ENCODE results near the gene CALML3.
"Not testable (repeated sequence)": the region's sequence is repeated elsewhere in the genome, so short reads cannot be mapped to it uniquely, and the experiment has no call there.

Gene CALML3

DNA sequence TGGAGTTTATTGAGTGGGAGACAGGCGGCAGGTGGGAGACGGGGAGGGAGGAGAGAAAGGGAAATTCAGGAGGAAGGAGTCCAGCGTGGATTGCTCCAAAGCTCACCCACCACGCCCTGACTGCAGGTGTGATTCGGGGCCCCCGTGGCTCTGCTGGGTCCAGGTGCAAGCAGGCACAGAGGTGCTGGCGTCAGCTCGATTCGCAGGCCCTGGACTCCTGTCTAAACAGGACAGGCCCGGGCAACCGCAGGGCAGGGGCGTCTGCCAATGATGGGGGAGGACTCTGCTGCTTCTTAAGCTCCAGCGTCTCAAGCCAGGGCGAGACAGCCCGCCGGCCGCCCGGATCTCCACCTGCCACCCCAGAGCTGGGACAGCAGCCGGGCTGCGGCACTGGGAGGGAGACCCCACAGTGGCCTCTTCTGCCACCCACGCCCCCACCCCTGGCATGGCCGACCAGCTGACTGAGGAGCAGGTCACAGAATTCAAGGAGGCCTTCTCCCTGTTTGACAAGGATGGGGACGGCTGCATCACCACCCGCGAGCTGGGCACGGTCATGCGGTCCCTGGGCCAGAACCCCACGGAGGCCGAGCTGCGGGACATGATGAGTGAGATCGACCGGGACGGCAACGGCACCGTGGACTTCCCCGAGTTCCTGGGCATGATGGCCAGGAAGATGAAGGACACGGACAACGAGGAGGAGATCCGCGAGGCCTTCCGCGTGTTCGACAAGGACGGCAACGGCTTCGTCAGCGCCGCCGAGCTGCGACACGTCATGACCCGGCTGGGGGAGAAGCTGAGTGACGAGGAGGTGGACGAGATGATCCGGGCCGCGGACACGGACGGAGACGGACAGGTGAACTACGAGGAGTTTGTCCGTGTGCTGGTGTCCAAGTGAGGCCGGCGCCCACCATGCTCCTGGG is at the start of gene CALML3:
CALML3 (plus strand) TSS at position 321 of the 920 bp plus-strand sequence; CDS start at position 446, 125 bp downstream.
- no peak for DNase-seq (ENCODE audit: low read depth in 2 of 2)

GRCh38 chr10:5475088-5475487 is 49.7 kb upstream of the CALML3 start:
- not testable (repeated sequence) for DNase-seq (ENCODE audit: low read depth in 2 of 2)

- DNase-seq (ENCODE audit: low read depth in 2 of 2), result not testable (repeated sequence)
Measured at GRCh38 chr10:5475974-5476807, 48.6 kb upstream of the CALML3 start.

GRCh38 chr10:5476918-5477525 is 47.7 kb upstream of the CALML3 start:
- no peak for DNase-seq (ENCODE audit: low read depth in 2 of 2)

- no peak for DNase-seq (ENCODE audit: low read depth in 2 of 2)
Measured at GRCh38 chr10:5477948-5478693, 46.6 kb upstream of the CALML3 start.

GRCh38 chr10:5478694-5479305 is 46.0 kb upstream of the CALML3 start:
- DNase-seq (ENCODE audit: low read depth in 2 of 2), result no peak

DNA sequence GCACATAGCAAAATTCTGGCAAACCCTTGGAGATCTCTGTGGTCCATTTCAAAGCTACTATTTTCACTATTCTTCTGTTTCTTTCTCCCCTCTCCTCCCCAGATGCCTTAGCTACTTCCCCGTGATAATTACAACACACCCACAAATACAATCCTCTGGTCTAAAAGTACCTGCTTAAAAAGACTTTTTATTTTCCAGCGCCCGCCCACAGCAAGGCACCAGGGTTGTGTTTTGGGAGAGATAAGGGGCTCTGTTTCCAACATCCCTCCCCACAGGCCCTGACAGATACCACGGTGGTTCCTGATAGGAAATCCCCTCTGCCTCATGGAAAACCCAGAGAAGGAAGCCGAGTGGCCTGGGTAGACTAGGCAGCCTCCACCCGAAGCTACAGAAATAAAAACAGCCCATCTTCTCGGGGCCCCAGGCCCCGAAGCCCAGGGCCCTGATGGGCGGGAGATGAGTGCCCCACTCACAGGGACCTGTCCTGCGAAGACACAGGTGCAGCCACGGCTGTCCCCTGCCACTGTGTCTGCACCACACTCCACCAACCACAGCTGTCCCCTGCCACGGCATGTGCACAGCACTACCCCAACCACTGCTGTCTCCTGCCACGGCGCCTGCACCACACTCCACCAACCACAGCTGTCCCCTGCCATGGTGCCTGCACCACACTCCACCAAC is 45.1 kb upstream of the CALML3 start:
- no peak for DNase-seq (ENCODE audit: low read depth in 2 of 2)

- no peak for DNase-seq (ENCODE audit: low read depth in 2 of 2)
Measured at GRCh38 chr10:5480162-5480941, 44.4 kb upstream of the CALML3 start.

GRCh38 chr10:5481121-5481520 is 43.6 kb upstream of the CALML3 start:
- no peak for DNase-seq (ENCODE audit: low read depth in 2 of 2)

GRCh38 chr10:5482016-5482415 is 42.7 kb upstream of the CALML3 start:
- DNase-seq (ENCODE audit: low read depth in 2 of 2), result no peak

GRCh38 chr10:5484205-5484604 is 40.6 kb upstream of the CALML3 start:
- no peak for DNase-seq (ENCODE audit: low read depth in 2 of 2)

- DNase-seq (ENCODE audit: low read depth in 2 of 2), result no peak
Measured at GRCh38 chr10:5485290-5485689, 39.5 kb upstream of the CALML3 start.

DNA sequence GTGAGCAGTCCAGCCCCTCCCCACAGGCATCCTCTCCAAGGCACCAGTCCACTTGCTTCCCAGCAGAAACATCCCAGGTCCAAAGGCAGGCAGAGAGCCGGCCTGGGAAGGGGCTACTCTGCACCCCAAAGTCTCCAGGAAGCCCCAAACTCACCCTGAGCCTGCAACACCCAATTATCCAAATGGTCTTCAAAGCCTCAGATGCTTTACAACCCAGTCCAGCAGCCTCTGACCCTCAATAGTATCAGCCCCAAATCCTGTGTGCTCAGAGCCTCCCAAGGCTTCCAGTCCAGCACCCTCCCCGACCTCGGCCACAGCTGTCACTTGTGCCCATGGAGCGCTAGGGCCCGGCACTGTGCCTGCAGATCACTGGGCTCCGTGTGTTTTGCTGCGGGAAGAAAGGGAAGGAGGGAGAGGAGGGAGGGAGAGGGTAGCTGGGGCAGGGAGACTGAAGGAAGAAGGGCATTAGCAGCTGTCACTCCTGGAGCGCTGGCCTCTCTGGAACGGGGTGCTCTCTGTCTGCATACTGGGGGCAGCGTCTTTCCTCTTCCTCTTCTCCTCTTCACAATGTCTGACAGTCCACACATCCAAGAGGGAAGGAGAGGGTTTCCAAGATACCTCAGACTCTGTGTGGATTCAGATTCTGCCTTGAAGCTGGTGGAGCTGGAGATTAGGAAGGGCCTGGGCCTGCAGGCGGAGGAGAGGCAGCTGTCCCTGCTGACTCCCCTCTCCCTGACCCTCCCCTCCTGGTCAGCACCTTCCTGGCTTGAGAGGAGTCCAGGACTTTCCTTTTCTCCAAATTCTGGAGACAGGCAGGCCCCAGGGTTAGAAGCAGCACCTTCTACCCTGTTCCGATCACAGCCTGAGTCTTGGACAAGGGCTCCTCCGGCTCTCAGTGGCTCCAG is 38.6 kb upstream of the CALML3 start:
- DNase-seq (ENCODE audit: low read depth in 2 of 2), result no peak

DNA sequence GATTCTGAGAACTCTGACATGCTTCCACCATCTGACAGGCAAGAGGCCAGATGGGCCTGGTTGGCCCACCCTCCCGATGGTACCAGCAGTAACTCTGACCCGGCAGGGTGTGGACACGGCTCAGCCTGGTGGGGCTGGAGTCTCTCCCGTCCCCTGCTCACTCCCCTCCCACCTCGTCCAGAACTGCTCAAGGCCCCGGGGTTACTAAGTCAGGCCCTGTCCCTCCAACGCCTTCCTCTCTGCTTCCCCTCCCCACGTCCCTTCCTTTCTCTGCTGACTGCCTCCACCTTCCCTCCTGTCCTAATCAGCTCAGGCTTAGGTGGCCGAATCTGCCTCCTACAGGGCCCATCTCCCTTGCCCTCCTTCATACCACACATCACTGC is 37.9 kb upstream of the CALML3 start:
- no peak for DNase-seq (ENCODE audit: low read depth in 2 of 2)

- DNase-seq (ENCODE audit: low read depth in 2 of 2), result no peak
Measured at GRCh38 chr10:5488272-5489161, 36.2 kb upstream of the CALML3 start.

DNA sequence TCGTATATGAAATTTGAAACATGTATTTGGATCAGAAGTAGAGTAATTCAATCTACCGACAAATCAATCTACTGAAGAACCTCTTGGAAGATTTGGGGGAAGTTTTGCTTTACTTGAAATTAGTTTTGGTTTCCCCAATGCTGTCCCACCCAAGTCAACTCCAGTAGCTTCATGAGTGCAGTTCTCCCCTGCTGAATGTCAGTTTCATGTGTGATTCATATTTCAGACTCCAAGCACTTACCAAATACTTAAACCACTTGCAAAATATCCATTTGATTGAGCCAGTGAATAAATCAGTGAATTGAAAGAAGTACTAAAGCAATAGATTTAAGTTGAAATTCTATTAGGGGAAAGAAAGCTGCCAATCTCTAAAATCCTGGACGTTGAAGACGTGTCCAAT is 34.7 kb upstream of the CALML3 start:
- DNase-seq (ENCODE audit: low read depth in 2 of 2), result no peak

- no peak for DNase-seq (ENCODE audit: low read depth in 2 of 2)
Measured at GRCh38 chr10:5490698-5491464, 33.9 kb upstream of the CALML3 start.
